GM19240 (cell line): ENCODE measurements around the gene LMF1.
"Not testable (repeated sequence)": the region's sequence is repeated elsewhere in the genome, so short reads cannot be mapped to it uniquely, and the experiment has no call there.

Source experiments
- DNase-seq: peaks from one replicate; pipeline ENCODE4 v3.0.0; 2011; ENCODE audit warnings: low spot score; ENCODE audit not compliant: insufficient read length

LMF1 gene

GRCh38 chr16:851871-852270 lies 118.9 kb downstream of the LMF1 start:
- no peak for DNase-seq

GRCh38 chr16:851209-851810 lies 119.5 kb downstream of the LMF1 start:
- no peak for DNase-seq

GRCh38 chr16:850668-851067 lies 120.1 kb downstream of the LMF1 start:
- no peak for DNase-seq

- no peak for DNase-seq
Observed at GRCh38 chr16:848510-849253, 122.1 kb downstream of the LMF1 start.

GRCh38 chr16:847681-848445 lies 122.9 kb downstream of the LMF1 start:
- DNase-seq: no peak

GRCh38 chr16:847151-847550 lies 123.6 kb downstream of the LMF1 start:
- DNase-seq: no peak

- DNase-seq: no peak
Observed at GRCh38 chr16:845351-845745, 125.4 kb downstream of the LMF1 start.

GRCh38 chr16:844638-845350 lies 126.0 kb downstream of the LMF1 start:
- no peak for DNase-seq

GRCh38 chr16:843771-844170 lies 127.0 kb downstream of the LMF1 start:
- no peak for DNase-seq

GRCh38 chr16:842711-843560 lies 127.8 kb downstream of the LMF1 start:
- DNase-seq: no peak

- DNase-seq: no peak
Observed at GRCh38 chr16:842061-842476, 128.7 kb downstream of the LMF1 start.

- no peak for DNase-seq
Observed at GRCh38 chr16:841455-842060, 129.2 kb downstream of the LMF1 start.

- DNase-seq: no peak
Observed at GRCh38 chr16:840561-841454, 130.0 kb downstream of the LMF1 start.

- no peak for DNase-seq
Observed at GRCh38 chr16:839643-840408, 131.0 kb downstream of the LMF1 start.

- DNase-seq: no peak
Observed at GRCh38 chr16:838741-839140, 132.0 kb downstream of the LMF1 start.

- not testable (repeated sequence) for DNase-seq
Observed at GRCh38 chr16:836822-837221, 134.0 kb downstream of the LMF1 start.

- DNase-seq: no peak
Observed at GRCh38 chr16:836221-836620, 134.6 kb downstream of the LMF1 start.

GRCh38 chr16:835373-835772 lies 135.4 kb downstream of the LMF1 start:
- DNase-seq: no peak

GRCh38 chr16:833411-833810 lies 137.4 kb downstream of the LMF1 start:
- DNase-seq: no peak
